ENCODE data around the gene CFAP46.
"Not testable (repeated sequence)": the region's sequence is repeated elsewhere in the genome, so short reads cannot be mapped to it uniquely, and the experiment has no call there.

The CFAP46 gene

DNA sequence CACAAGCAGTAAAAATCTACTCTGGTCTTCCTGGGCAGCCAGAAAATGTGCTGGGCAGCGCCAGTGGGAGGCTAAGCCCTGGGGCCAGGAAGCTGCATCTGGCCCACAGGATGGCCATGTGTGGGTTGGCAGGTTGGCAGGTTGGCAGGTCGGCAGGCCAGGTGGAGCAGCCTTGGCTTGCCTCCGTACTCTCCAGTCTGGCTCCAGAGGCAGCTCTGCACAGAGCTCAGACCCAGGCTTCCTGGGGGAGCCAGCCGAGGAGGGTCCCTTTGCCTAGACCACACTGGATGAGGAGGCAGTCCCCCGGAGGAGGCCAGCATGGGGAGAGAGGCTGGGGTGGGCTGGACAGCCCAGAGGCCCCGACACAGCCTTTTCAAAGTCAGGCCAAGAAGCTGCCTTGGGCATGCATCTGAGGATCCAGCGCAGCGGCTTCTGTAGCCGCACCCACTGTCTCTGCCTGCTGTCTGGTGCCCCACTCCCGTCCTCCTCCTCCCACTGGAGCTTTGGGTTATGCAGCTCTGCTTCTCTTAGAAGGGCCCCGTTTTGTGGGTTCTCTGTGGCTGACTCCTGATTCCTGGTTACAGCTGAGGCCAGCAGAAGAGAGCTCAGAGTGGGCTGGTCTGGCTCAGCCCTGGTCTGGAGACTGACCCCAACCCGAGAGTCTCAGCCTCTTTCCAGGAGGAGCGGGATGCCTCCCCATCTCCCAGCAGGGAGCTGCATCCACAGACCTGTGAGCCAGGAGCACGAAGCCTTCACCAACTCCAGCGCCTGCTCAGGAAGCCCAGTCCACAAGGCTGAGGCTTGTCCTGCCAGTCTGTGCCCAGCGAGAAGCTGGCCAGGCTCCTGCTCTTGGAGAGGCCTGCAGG, 44.6 kb downstream of the CFAP46 start:
- 0 out of 2 replicates have a peak, but pooled peaks cover 3% of the 10 kb centered on the region for H3K9me3 ChIP-seq (ENCODE audit: control insufficient read depth, insufficient read depth, low read length)
- no peaks in the 10 kb centered on the region for H3K4me1 ChIP-seq (ENCODE audit: insufficient read depth, low read length)
- no peaks in the 10 kb centered on the region for H3K36me3 ChIP-seq (ENCODE audit: insufficient read depth, low read length)
- no peak overlapping the region for H3K9ac ChIP-seq (ENCODE audit: low read depth, low read length)

- not testable (repeated sequence) for H3K9me3 ChIP-seq (ENCODE audit: control insufficient read depth, insufficient read depth, low read length); H3K9ac ChIP-seq (ENCODE audit: low read depth, low read length); H3K36me3 ChIP-seq (ENCODE audit: insufficient read depth, low read length); H3K4me1 ChIP-seq (ENCODE audit: insufficient read depth, low read length)
These were observed 48.6 kb downstream of the CFAP46 start for GRCh38 chr10:132893786-132894185.

GRCh38 chr10:132893090-132893489, 49.3 kb downstream of the CFAP46 start:
- Histone ChIP-seq H3K36me3 (ENCODE audit: insufficient read depth, low read length) (no peaks in the 10 kb centered on the region), H3K9me3 (ENCODE audit: control insufficient read depth, insufficient read depth, low read length) (0 out of 2 replicates have a peak, but pooled peaks cover 3% of the 10 kb centered on the region), H3K9ac (ENCODE audit: low read depth, low read length) (no peak overlapping the region), H3K4me1 (ENCODE audit: insufficient read depth, low read length) (no peaks in the 10 kb centered on the region; the same call in 1 of the 2 replicates)

- Histone ChIP-seq H3K9ac (ENCODE audit: low read depth, low read length) (no peak overlapping the region), H3K36me3 (ENCODE audit: insufficient read depth, low read length) (no peaks in the 10 kb centered on the region), H3K4me1 (ENCODE audit: insufficient read depth, low read length) (no peaks in the 10 kb centered on the region; the same call in 1 of the 2 replicates), H3K9me3 (ENCODE audit: control insufficient read depth, insufficient read depth, low read length) (0 out of 2 replicates have a peak, but pooled peaks cover 3% of the 10 kb centered on the region)
These were observed 50.4 kb downstream of the CFAP46 start for GRCh38 chr10:132892004-132892403.

DNA sequence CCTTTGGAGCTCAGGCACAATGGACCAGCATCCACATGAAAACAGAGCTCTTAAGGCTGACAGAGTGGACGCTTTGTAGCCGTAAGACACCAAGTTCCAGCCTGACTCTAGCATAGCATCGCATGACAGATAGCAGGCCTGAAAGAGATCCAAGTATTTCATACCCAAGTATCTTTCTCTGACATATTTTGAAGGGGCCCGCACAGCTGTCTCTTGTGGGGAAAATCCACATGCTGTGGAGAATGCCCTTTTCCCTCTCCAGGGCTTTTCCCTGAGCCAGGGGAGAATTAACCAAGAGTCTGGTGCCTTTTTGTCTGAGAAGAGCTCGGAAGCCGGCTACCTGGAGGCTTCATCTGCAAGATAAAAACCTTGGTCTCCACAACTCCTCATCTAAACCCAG, 51.0 kb downstream of the CFAP46 start:
- no peaks in the 10 kb centered on the region; the same call in 1 of the 2 replicates for H3K4me1 ChIP-seq (ENCODE audit: insufficient read depth, low read length)
- no peak overlapping the region for H3K9ac ChIP-seq (ENCODE audit: low read depth, low read length)
- H3K36me3 ChIP-seq (ENCODE audit: insufficient read depth, low read length) = no peaks in the 10 kb centered on the region
- 0 out of 2 replicates have a peak, but pooled peaks cover 2% of the 10 kb centered on the region for H3K9me3 ChIP-seq (ENCODE audit: control insufficient read depth, insufficient read depth, low read length)

DNA sequence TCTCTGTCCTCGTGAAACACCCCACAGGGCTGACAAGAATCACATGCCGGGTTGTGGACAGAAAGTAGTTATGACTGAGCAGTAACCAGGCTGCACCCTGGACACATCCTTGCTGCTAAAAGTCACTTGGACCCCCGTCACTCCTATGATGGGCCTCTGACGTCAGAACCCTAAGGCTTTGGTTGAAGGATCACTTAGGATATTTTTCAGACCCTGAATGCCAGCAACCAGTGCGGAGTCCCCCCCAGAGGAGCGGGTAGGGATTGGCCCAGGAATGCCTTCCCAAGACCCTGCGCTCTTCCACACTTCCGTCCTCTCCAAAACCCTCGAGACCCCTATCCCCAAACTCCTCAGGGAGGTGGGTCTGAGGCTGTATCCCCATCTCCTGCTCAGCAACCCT, 52.1 kb downstream of the CFAP46 start:
- H3K9me3 ChIP-seq (ENCODE audit: control insufficient read depth, insufficient read depth, low read length) = no peaks in the 10 kb centered on the region
- no peak overlapping the region for H3K9ac ChIP-seq (ENCODE audit: low read depth, low read length)
- no peaks in the 10 kb centered on the region; the same call in 1 of the 2 replicates for H3K4me1 ChIP-seq (ENCODE audit: insufficient read depth, low read length)
- no peaks in the 10 kb centered on the region for H3K36me3 ChIP-seq (ENCODE audit: insufficient read depth, low read length)

DNA sequence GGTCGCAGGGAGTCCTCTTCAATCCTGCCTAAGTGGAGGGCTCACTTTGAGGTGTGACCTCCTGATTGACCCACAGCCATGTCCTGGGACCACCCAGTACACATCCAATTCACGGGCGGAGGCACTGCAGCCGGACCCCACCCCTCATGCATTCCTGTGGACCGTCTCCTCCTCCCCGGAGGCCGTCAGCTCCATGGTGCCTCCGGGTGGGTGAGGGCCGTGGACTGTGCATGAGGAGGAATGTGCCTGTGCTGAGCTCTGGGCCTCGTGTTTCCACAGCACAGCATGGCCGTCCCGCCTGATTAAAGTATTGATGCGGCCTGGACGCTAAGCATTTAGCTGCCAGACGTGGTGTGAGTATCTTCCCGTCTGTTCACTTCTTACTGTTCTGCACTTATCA, 52.8 kb downstream of the CFAP46 start:
- H3K4me1 ChIP-seq (ENCODE audit: insufficient read depth, low read length) = no peaks in the 10 kb centered on the region; the same call in 1 of the 2 replicates
- no peaks in the 10 kb centered on the region for H3K9me3 ChIP-seq (ENCODE audit: control insufficient read depth, insufficient read depth, low read length)
- H3K36me3 ChIP-seq (ENCODE audit: insufficient read depth, low read length) = no peaks in the 10 kb centered on the region
- no peak overlapping the region for H3K9ac ChIP-seq (ENCODE audit: low read depth, low read length)

DNA sequence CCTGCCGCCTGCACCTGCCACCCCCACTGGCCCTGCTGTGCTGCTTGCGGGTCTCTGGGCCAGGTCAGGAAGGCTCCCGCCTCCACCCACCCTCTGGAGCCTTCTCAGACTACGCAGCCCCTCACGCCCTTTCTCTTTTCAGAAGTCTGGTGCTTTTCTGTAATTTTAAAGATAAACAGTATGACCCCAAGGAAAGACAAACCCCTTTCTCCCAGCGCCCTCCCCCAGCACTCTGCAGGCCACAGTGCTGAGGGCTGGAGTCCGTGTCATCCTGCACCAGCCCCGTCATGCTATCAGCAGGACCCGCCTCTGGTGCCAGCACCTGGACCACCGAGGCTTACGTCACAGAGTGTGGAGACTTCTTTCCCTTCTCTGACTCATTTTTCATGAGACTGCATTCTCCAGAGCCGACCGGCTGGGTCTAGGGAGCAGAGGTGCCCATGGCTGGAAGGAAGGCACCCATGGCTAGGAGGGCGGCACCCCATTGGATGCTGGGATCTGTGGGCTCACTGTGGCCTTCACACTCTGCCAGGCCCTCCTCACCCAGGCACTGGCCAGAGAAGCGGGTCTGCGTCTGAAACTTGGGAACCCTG, 53.4 kb downstream of the CFAP46 start:
- Histone ChIP-seq H3K9ac (ENCODE audit: low read depth, low read length) (no peak overlapping the region), H3K4me1 (ENCODE audit: insufficient read depth, low read length) (no peaks in the 10 kb centered on the region; the same call in 1 of the 2 replicates), H3K9me3 (ENCODE audit: control insufficient read depth, insufficient read depth, low read length) (no peaks in the 10 kb centered on the region), H3K36me3 (ENCODE audit: insufficient read depth, low read length) (no peaks in the 10 kb centered on the region)

- not testable (repeated sequence) for H3K9ac ChIP-seq (ENCODE audit: low read depth, low read length); H3K36me3 ChIP-seq (ENCODE audit: insufficient read depth, low read length); H3K9me3 ChIP-seq (ENCODE audit: control insufficient read depth, insufficient read depth, low read length); H3K4me1 ChIP-seq (ENCODE audit: insufficient read depth, low read length)
These were observed 53.9 kb downstream of the CFAP46 start for GRCh38 chr10:132888446-132888845.

DNA sequence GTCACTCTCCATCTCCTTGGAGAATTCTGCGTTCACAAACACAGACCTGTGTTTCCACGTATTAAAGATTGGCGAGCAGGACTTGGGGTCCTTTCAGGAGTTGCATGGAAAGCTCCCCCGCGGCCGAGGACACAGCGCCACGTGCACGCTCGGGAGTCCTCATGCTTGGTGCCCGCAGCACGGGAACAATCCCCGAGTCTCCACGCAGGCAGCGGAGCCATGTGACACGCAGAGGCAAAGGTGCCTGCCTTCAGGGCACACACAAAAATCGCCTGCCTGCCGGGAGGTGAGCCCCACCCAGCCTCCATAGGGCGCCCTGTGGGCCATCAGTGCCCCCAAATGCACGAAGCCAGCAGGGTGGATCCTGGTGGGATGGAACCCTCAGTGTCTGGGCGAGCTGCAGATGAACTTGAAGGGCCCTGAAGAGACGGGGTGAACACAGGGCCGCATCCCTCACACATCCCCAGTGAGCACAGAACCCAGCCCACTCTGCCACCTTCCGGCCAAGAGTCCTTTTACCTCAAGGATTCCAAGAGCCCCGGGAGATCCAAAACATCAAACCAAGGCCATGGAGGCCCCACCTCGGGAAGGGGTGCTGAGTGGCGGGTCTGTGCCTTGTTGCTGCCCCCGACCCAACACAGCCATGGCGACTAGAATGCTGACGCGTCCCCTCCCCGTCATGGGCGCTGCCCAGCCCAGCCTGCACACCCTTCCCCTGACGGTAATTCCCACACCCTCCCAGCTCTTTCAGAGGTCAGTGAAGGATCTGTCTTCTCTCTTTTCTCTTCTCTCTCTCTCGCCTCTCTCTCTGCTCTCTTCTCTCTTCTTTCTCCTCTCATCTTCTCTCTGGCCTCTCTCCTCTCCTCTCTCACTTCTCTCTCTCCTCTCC, 55.9 kb downstream of the CFAP46 start:
- no peak overlapping the region for H3K9ac ChIP-seq (ENCODE audit: low read depth, low read length)
- no peaks in the 10 kb centered on the region for H3K36me3 ChIP-seq (ENCODE audit: insufficient read depth, low read length)
- H3K4me1 ChIP-seq (ENCODE audit: insufficient read depth, low read length) = no peaks in the 10 kb centered on the region; the same call in 1 of the 2 replicates
- H3K9me3 ChIP-seq (ENCODE audit: control insufficient read depth, insufficient read depth, low read length) = no peaks in the 10 kb centered on the region

GRCh38 chr10:132885451-132886210, 56.7 kb downstream of the CFAP46 start:
- no peaks in the 10 kb centered on the region for H3K9me3 ChIP-seq (ENCODE audit: control insufficient read depth, insufficient read depth, low read length)

DNA sequence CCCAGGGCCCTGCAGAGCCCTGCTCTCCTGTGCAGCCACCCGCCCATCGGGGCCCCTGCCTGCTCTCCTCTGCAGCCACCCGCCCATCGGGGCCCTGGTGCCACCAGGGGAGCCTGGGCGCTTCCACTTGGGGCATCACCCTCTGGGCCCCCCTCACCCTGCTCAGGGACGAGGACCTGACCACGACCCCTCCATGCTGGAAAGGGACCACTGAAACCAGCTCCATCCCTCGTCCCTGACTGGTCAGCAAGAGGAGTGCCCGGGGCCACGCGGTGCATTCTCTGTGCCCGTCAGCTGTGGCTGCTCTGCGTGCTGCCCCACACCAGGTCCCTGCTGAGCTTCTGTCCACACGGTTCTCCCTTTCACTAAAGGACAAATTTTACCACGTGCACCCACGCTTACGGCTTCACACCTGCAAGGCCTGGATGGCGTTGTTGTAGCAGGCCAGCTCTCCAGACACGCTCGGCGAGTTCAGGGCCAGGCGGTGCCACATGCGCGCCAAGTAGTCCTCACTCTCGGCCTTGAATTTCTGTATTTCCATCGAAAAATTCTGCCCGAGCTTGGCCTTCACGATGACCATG, 57.6 kb downstream of the CFAP46 start:
- H3K9me3 ChIP-seq (ENCODE audit: control insufficient read depth, insufficient read depth, low read length) = no peaks in the 10 kb centered on the region
- no peaks in the 10 kb centered on the region for H3K36me3 ChIP-seq (ENCODE audit: insufficient read depth, low read length)
- H3K4me1 ChIP-seq (ENCODE audit: insufficient read depth, low read length) = no peaks in the 10 kb centered on the region
- H3K9ac ChIP-seq (ENCODE audit: low read depth, low read length) = no peak overlapping the region

More at GRCh38 chr10:132885451-132886210, 56.7 kb downstream of the CFAP46 start:
- Histone ChIP-seq H3K36me3 (ENCODE audit: insufficient read depth, low read length) (no peaks in the 10 kb centered on the region), H3K9ac (ENCODE audit: low read depth, low read length) (no peak overlapping the region), H3K4me1 (ENCODE audit: insufficient read depth, low read length) (no peaks in the 10 kb centered on the region)

DNA sequence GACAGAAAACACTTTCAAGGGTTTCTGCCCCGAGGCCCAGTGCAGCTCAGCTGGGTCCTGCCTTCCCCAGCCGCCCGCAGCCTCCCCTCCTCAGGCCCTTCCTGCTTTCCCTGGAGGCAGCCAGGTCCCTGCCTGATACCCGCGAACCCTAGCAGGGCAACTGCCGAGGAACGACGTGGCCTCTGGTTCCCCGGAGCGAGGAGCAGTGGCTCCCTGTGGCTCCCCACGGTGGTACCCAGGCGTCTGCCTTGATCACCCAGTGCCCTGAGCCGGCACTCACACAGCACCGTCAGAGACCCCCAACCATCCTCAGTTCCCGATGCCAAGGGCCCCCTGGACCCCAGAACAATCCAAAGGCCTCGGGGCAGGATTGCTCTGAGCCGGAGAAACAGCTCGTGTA, 58.3 kb downstream of the CFAP46 start:
- Histone ChIP-seq H3K36me3 (ENCODE audit: insufficient read depth, low read length) (no peaks in the 10 kb centered on the region), H3K4me1 (ENCODE audit: insufficient read depth, low read length) (no peaks in the 10 kb centered on the region), H3K9ac (ENCODE audit: low read depth, low read length) (no peak overlapping the region), H3K9me3 (ENCODE audit: control insufficient read depth, insufficient read depth, low read length) (no peaks in the 10 kb centered on the region)
